ENCODE data around the gene MBNL2. TPM values are rescaled to one million over a fixed set of nuclear protein-coding genes. Genes with fewer than 3 reads are reported as not detected.

MBNL2 gene
- total and polyA plus RNA-seq, 2 of the 4 experiments (the other 2 are of a cell fraction) = 26.9 to 103 TPM

DNA sequence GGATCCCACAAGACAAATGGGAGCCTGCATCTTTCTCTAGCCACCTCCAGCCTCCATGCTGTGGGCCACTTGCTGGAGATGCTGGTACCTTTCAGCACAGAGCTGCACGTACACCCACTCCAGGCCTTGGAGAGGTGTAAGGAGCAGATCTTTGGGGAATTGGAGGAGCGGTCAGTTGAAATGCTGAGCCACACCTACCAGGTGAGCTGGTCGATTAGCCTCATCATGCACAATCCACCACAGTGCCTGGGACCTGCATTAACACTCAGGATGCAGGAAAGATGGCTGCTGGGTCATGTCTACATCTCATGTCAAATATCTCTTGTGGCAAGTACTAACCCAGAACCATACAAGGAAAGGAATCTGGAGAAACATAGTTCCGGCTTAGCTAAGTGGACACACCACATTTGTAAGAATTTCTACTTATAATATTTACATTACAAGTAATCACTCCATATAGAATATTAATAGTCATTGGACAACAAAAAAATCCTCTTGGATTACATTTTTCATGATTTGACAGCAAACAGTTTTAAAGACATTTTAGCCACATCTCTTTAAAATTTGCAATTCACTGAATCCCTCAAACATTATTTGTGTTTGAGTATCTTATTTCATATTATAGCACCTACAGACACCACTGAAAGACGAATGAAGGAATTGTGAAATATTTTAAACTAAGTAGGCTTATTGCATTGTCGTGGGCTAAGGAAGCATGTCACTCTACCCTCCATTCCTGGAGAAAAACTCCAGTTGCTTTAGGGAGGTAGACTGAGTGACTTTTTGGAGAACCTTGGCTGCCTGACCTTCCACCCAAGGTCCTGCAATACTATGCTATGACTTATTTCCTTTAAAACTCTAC lies 21.8 kb upstream of the MBNL2 start:
- peak overlapping the region; percentile 33; the same call in 1 of the 2 replicates for H3K4me2 ChIP-seq (ENCODE audit: low read depth, low read length)
- ChIA-PET POLR2A (ENCODE audit: unreplicated experiment) (no interaction called here), CTCF (no interaction called here)
- H2BK15ac ChIP-seq (ENCODE audit: low read depth, low read length) = peak overlapping the region; percentile 46; the same call in 2 of the 3 replicates
- WGBS, 2 experiments (ENCODE audit: extremely low coverage in 2 of 2, insufficient read length in 1 of 2) = 90% methylated on average over 2 of the region's 6 CpGs; no CpG with 5 or more reads in 1 of the 2 experiments
- no peaks in the 10 kb centered on the region for H3K9me3 ChIP-seq (ENCODE audit: control insufficient read depth, insufficient read depth, low read length)
- peak overlapping the region; percentile 5 for H2AK9ac ChIP-seq (replicated peaks; ENCODE audit: low read depth, low read length, poor library complexity)
- in situ Hi-C loops (cut with MboI; ENCODE audit: low sequenced_read_pairs) = no loop called here
- intact Hi-C loops (cut with micrococcal nuclease) = no loop called here
- peak overlapping the region; percentile 98 for H2BK120ac ChIP-seq (ENCODE audit: low read depth, low read length)
- no peaks in the 10 kb centered on the region for H3K36me3 ChIP-seq (ENCODE audit: control insufficient read depth, insufficient read depth, low read length)
- H3K27ac ChIP-seq (ENCODE audit: insufficient read depth, low read length) = peak overlapping the region; percentile 81
- H3K14ac ChIP-seq (replicated peaks; ENCODE audit: low read depth, low read length) = peak overlapping the region; percentile 87
- DNase-seq = peak; percentile 56
- H2BK20ac ChIP-seq (ENCODE audit: low read depth, low read length) = peak overlapping the region; percentile 99
- peak overlapping the region; percentile 88 to 95 for H4K8ac ChIP-seq (ENCODE audit: low read depth in 2 of 2, low read length in 2 of 2)
- H2AFZ ChIP-seq (replicated peaks; ENCODE audit: low read length, poor library complexity) = peak overlapping the region; percentile 64
- peak overlapping the region; percentile 94 for H4K91ac ChIP-seq (ENCODE audit: insufficient read depth, low read depth, low read length)
- dilution Hi-C loops (cut with HindIII; ENCODE audit: low sequenced_read_pairs, unreplicated experiment) = no loop called here
- no peak overlapping the region; the same call in 1 of the 2 replicates for H3K9ac ChIP-seq (ENCODE audit: low read depth, low read length)
- no peaks in the 10 kb centered on the region for H3K27me3 ChIP-seq (ENCODE audit: control insufficient read depth, insufficient read depth, low read length)
- no peaks in the 10 kb centered on the region for H3K79me1 ChIP-seq (ENCODE audit: low read depth in 1 of 2, low read length in 2 of 2)
- peak; percentile 91 for ATAC-seq (ENCODE audit: low read depth)
- TF ChIP-seq RCOR1 (IDR thresholded peaks at IDR 0.05; ENCODE audit: insufficient replicate concordance, low read length) (no peak), CEBPB (IDR thresholded peaks at IDR 0.05; ENCODE audit: low read depth, low read length) (peak; percentile 52)
- H2AK5ac ChIP-seq (ENCODE audit: low read depth, low read length) = peak overlapping the region; percentile 89
- H3K9me1 ChIP-seq (ENCODE audit: insufficient read depth, low read length) = peaks cover 7% of the 10 kb centered on the region
- BruUV-seq (replicated peaks) = no TSS peak
- peak overlapping the region; percentile 58 for H3K23ac ChIP-seq (ENCODE audit: low read depth, low read length)
- H3K4me1 ChIP-seq (ENCODE audit: control insufficient read depth, insufficient read depth, low read length) = peaks cover 5% of the 10 kb centered on the region
- H4K20me1 ChIP-seq (ENCODE audit: insufficient read depth, low read length) = no peaks in the 10 kb centered on the region
- H3K18ac ChIP-seq (ENCODE audit: low read depth, low read length) = peak overlapping the region; percentile 65
- H3K4me3 ChIP-seq (ENCODE audit: insufficient read depth, low read depth, low read length) = no peak overlapping the region
- H2BK5ac ChIP-seq (ENCODE audit: low read depth, low read length, poor library complexity, severe bottlenecking) = peak overlapping the region; percentile 83
- H3K56ac ChIP-seq (ENCODE audit: extremely low read depth, insufficient read depth, low read length) = peak overlapping the region; percentile 91; the same call in 1 of the 2 replicates
- peak overlapping the region; percentile 93 for H4K5ac ChIP-seq (ENCODE audit: low read depth, low read length)
- peak overlapping the region; percentile 97 for H3K4ac ChIP-seq (ENCODE audit: low read depth, low read length)

Measured in IMR-90 (cell line).